Epithelial cell of proximal tubule (primary cell): Measurements from ENCODE around the gene ZSWIM6. TPM values are rescaled to one million over a fixed set of nuclear protein-coding genes. Genes with fewer than 3 reads are reported as not detected.

Experiments
- DNase-seq: peaks from one replicate; pipeline ENCODE4 v3.0.0-alpha.2; 2011; ENCODE audit warnings: low read depth
- H3K4me3 ChIP-seq: 2 replicates; pipeline ENCODE4 v1.5.1; 2011; ENCODE audit warnings: low read depth, mild to moderate bottlenecking, low read length
- total RNA-seq: library from RNA; depleted of rRNA; stranded (reverse); fragments of >200 nt; gene quantifications from 2 replicates; pipeline ENCODE4 v1.2.3, GENCODE V29; 2015
- TF ChIP-seq, protein P1 (sequence below): conservative IDR thresholded peaks from 2 replicates; pipeline ENCODE4 v1.5.1; 2012; ENCODE audit warnings: low read depth, mild to moderate bottlenecking, low read length

Gene ZSWIM6
- total RNA-seq, 1 donor from 2014 or later, result 8.2 TPM

GRCh38 chr5:61289669-61290306 lies 42.3 kb upstream of the ZSWIM6 start:
- H3K4me3 ChIP-seq, result no peak overlapping the region
- DNase-seq, result peak; percentile 77
- TF ChIP-seq, protein P1, sequence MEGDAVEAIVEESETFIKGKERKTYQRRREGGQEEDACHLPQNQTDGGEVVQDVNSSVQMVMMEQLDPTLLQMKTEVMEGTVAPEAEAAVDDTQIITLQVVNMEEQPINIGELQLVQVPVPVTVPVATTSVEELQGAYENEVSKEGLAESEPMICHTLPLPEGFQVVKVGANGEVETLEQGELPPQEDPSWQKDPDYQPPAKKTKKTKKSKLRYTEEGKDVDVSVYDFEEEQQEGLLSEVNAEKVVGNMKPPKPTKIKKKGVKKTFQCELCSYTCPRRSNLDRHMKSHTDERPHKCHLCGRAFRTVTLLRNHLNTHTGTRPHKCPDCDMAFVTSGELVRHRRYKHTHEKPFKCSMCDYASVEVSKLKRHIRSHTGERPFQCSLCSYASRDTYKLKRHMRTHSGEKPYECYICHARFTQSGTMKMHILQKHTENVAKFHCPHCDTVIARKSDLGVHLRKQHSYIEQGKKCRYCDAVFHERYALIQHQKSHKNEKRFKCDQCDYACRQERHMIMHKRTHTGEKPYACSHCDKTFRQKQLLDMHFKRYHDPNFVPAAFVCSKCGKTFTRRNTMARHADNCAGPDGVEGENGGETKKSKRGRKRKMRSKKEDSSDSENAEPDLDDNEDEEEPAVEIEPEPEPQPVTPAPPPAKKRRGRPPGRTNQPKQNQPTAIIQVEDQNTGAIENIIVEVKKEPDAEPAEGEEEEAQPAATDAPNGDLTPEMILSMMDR, result no peak

DNA sequence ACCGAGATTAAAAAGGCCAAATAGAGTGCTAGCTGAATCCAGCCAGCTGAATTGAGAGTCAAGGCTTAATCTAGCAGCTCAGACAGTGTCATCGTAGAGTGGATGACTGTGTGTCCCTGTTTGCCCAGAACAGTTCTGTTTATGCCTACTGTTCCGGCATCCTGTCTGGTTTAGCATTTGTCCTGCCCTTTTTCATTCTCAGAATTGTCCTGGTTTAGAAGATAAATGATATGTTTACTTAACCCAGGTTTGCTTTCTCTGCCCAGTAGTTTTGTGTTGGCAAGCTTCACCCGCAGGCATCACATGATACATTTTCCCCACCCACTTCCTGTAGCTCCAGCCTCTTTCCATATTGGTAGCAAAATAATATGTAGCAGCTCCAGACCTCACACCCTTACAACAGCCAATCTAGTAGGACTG lies 41.3 kb upstream of the ZSWIM6 start:
- TF ChIP-seq, protein P1, result no peak
- no peak overlapping the region for H3K4me3 ChIP-seq
- no peak for DNase-seq

DNA sequence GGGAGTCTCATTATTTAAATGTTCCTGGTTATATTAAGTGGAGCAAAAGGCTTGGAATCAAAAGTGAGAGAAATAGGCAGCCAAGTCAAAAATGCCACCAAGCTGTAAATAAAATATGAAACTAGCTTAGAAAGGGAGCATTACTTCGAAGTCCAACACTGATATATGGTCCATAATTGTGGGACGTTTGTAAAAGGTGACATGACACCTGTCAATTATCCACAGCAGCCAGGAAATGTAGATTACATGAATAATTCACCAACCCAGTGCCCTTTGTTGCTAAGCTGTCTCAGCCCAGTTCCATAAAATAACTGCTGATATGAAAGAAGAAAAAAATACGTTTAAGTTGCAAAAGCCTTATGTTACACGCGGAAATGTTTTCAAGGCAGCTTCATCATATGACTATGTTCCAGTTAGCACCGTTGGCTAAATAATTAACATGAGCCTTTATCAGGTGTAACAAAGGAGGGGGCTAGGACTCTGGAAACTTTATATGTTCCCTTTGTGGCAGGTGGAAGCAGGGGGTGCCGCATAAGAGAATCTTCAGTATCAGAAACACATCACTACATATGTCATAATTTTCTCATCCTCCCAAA lies 39.9 kb upstream of the ZSWIM6 start:
- no peak for DNase-seq
- TF ChIP-seq, protein P1, result no peak
- H3K4me3 ChIP-seq, result no peak overlapping the region

DNA sequence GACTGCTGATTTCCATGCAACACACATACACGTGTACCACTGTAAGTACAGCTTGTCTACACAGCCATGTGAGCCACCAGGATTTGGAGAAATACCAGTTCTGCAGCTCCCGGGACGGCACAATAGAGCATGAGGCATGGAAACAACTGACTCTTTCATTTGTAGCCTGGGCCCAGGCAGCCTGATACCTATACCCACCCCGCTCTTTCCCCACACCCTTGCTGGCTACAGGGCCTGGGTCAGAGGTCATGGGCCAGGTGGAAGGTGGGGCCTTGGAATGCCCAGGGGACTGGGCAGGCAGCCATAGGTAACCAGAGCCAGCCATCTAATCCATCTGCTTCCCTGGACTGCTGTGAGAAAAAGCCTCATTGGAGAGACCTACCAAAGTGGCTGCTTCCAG lies 39.0 kb upstream of the ZSWIM6 start:
- no peak overlapping the region for H3K4me3 ChIP-seq
- TF ChIP-seq, protein P1, result no peak
- DNase-seq, result no peak

- no peak for DNase-seq
- H3K4me3 ChIP-seq, result no peak overlapping the region
- TF ChIP-seq, protein P1, result no peak
Observed at GRCh38 chr5:61293873-61294272, 38.2 kb upstream of the ZSWIM6 start.

DNA sequence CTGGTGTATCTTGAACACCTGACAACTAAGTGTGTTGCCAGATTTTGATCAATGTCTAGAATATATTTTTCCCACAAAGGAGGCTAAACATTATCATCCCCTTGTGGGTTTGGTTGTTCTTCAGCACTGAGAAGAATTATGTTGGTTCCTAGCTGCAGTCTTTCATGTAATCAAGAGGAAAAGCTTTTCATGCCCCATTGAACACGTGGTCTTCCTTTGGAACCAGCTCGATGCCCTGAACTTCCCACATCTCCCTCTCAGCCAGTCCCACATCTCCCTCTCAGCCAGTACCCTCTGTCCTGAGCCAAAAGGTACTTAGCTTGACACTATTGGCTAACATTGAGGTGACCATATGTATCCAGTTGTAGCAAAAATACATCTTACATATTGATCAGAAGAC lies 36.7 kb upstream of the ZSWIM6 start:
- TF ChIP-seq, protein P1, result no peak
- no peak for DNase-seq

GRCh38 chr5:61298066-61298465 lies 34.0 kb upstream of the ZSWIM6 start:
- TF ChIP-seq, protein P1, result no peak
- no peak for DNase-seq
- no peak overlapping the region for H3K4me3 ChIP-seq

More for the DNA sequence above, 36.7 kb upstream of the ZSWIM6 start:
- H3K4me3 ChIP-seq, result no peak overlapping the region
